Neural progenitor cell (in vitro differentiated cells): ENCODE results near the gene HYAL3.

ENCODE experiments used
- CTCF ChIP-seq: fragments of 200-600 bp; sonication (generic); IDR thresholded peaks from 2 replicates; pipeline ENCODE4 v1.5.1; 2017; ENCODE audit warnings: antibody characterized with exemption, mild to moderate bottlenecking
- EZH2 ChIP-seq: fragments of 200-600 bp; sonication (generic); IDR thresholded peaks from 2 replicates; pipeline ENCODE4 v1.6.1; 2017; ENCODE audit warnings: antibody characterized with exemption, mild to moderate bottlenecking, moderate library complexity
- EZH2phosphoT487 ChIP-seq: fragments of 200-600 bp; sonication (generic); IDR thresholded peaks from 2 replicates; pipeline ENCODE4 v1.6.1; 2017; ENCODE audit warnings: antibody characterized with exemption

DNA sequence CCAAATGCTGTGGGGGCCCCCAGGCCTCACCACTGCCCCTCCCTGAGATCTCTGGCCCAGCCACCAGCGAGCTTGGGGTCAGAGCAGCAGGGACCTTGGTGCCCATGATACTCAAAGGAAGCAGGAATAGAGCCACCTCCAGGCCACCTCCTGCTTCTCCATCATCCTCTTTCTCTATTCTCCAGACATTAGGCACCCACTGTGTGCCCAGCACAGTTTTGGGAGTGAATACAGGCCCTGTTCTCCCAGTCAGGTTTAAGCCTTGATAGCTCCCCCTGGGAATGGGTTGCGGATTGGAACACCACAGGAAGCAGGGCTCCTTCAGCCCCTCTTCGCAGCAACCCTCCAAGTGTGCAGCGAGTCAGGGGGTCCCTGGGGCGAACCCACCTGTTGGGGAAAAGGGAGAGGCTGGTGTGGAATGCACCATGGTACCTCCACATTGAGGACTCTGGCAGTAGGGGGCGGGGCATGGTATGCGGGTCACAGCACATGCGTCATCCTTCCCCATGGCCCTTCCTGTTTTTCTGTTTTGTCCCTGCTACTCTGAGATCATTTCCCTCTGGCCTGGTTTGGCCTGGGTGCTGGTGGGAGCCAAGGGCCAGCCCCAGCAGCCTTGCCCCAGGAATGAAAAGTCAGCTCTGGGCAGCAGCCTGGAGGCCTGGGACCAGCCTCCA is 44.5 kb downstream of the HYAL3 start:
- TF ChIP-seq CTCF (no peak), EZH2phosphoT487 (no peak), EZH2 (no peak)
